Mucosa of gallbladder (tissue), 1 donor: ENCODE data around the gene PCDHGA5. TPM values are rescaled to one million over a fixed set of nuclear protein-coding genes. Genes with fewer than 3 reads are reported as not detected.
"Not testable (repeated sequence)": the region's sequence is repeated elsewhere in the genome, so short reads cannot be mapped to it uniquely, and the experiment has no call there.

ENCODE experiments used
- DNase-seq: peaks from one replicate; pipeline ENCODE4 v3.0.0-alpha.2; 2020; ENCODE audit warnings: low spot score
- total RNA-seq: library from RNA; stranded (reverse); gene quantifications from one replicate; pipeline ENCODE4 v1.2.1, GENCODE V29; 2021
- donor health status: DM: no; HTN: no; CAD: no.

Gene PCDHGA5
- total RNA-seq, 1 donor from 2014 or later, result 3.3 TPM

- DNase-seq, result not testable (repeated sequence)
Observed at GRCh38 chr5:141414548-141415274, 50.7 kb downstream of the PCDHGA5 start.

- not testable (repeated sequence) for DNase-seq
Observed at GRCh38 chr5:141415275-141415618, 51.3 kb downstream of the PCDHGA5 start.

Other genes starting within 250 kb of the PCDHGA5 start
- 5.2 TPM for gene PCDHB4, start 242.3 kb upstream of the PCDHGA5 start, total RNA-seq
- gene PCDHB5, start 229.0 kb upstream of the PCDHGA5 start, total RNA-seq, result 8.0 TPM
- 0.60 TPM for gene PCDHB6, start 214.1 kb upstream of the PCDHGA5 start, total RNA-seq
- gene PCDHB7, start 191.5 kb upstream of the PCDHGA5 start, total RNA-seq, result 2.1 TPM
- gene PCDHB8, start 186.4 kb upstream of the PCDHGA5 start, total RNA-seq, result 1.8 TPM
- 3.0 TPM for gene PCDHB16, start 181.8 kb upstream of the PCDHGA5 start, total RNA-seq
- gene PCDHB9, start 177.0 kb upstream of the PCDHGA5 start, total RNA-seq, result 2.1 TPM
- 2.5 TPM for gene PCDHB10, start 171.8 kb upstream of the PCDHGA5 start, total RNA-seq
- gene PCDHB11, start 164.5 kb upstream of the PCDHGA5 start, total RNA-seq, result 8.5 TPM
- 3.5 TPM for gene PCDHB12, start 155.4 kb upstream of the PCDHGA5 start, total RNA-seq
- 8.3 TPM for gene PCDHB13, start 150.2 kb upstream of the PCDHGA5 start, total RNA-seq
- 9.4 TPM for gene PCDHB14, start 140.8 kb upstream of the PCDHGA5 start, total RNA-seq
- gene PCDHB15, start 118.8 kb upstream of the PCDHGA5 start, total RNA-seq, result 3.6 TPM
- not detected for gene SLC25A2, start 60.1 kb upstream of the PCDHGA5 start, total RNA-seq
- gene TAF7, start 43.4 kb upstream of the PCDHGA5 start, total RNA-seq, result 65.2 TPM
- gene PCDHGA1, start 33.6 kb upstream of the PCDHGA5 start, total RNA-seq, result 0.72 TPM
- 6.7 TPM for gene PCDHGA2, start 25.4 kb upstream of the PCDHGA5 start, total RNA-seq
- 4.0 TPM for gene PCDHGA3, start 20.3 kb upstream of the PCDHGA5 start, total RNA-seq
- 4.6 TPM for gene PCDHGB1, start 14.1 kb upstream of the PCDHGA5 start, total RNA-seq
- 3.3 TPM for gene PCDHGA4, start 9.1 kb upstream of the PCDHGA5 start, total RNA-seq
- 5.1 TPM for gene PCDHGB2, start 4.2 kb upstream of the PCDHGA5 start, total RNA-seq
- gene PCDHGB3, start 6.1 kb downstream of the PCDHGA5 start, total RNA-seq, result 3.0 TPM
- gene PCDHGA6, start 9.7 kb downstream of the PCDHGA5 start, total RNA-seq, result 6.6 TPM
- gene PCDHGA7, start 18.6 kb downstream of the PCDHGA5 start, total RNA-seq, result 4.5 TPM
- gene PCDHGB4, start 23.5 kb downstream of the PCDHGA5 start, total RNA-seq, result 5.2 TPM
- gene PCDHGA8, start 28.5 kb downstream of the PCDHGA5 start, total RNA-seq, result 1.9 TPM
- gene PCDHGB5, start 33.8 kb downstream of the PCDHGA5 start, total RNA-seq, result 12.4 TPM
- 7.5 TPM for gene PCDHGA9, start 38.6 kb downstream of the PCDHGA5 start, total RNA-seq
- 11.6 TPM for gene PCDHGB6, start 43.9 kb downstream of the PCDHGA5 start, total RNA-seq
- gene PCDHGA10, start 48.8 kb downstream of the PCDHGA5 start, total RNA-seq, result 6.2 TPM
- gene PCDHGB7, start 53.5 kb downstream of the PCDHGA5 start, total RNA-seq, result 15.5 TPM
- gene PCDHGA11, start 56.9 kb downstream of the PCDHGA5 start, total RNA-seq, result 4.2 TPM
- gene PCDHGA12, start 66.3 kb downstream of the PCDHGA5 start, total RNA-seq, result 10.2 TPM
- gene PCDHGC3, start 111.8 kb downstream of the PCDHGA5 start, total RNA-seq, result 82.4 TPM
- 2.6 TPM for gene PCDHGC4, start 120.9 kb downstream of the PCDHGA5 start, total RNA-seq
- 2.0 TPM for gene PCDHGC5, start 124.9 kb downstream of the PCDHGA5 start, total RNA-seq